ENCODE data around the gene C10orf95.
"Not testable (repeated sequence)": the region's sequence is repeated elsewhere in the genome, so short reads cannot be mapped to it uniquely, and the experiment has no call there.

Gene C10orf95

DNA sequence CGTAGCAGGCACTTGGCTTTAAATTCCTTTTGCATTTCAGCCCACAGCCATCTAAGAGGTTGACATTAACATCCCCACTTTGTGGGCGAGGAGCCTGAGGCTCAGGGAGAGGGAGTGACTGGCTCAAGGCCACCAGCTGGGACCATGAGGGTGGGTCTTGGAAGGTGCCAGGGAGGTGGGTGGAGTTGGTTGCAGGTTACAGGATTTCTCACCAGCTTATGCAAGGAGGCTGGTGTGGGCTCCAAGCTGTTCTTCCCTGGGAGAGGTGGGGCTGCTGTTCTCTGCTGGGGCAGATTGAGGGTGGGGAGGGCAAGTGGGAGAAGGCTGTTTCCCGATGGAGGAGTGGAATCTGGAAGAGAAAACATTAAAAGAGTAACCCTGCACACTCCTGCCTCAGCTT is 14.1 kb upstream of the C10orf95 start:
- DNase-seq = no peak
- ATAC-seq = no peak

- DNase-seq (no peak), ATAC-seq (no peak)
These were observed 12.6 kb upstream of the C10orf95 start for GRCh38 chr10:102463983-102464382.

- ATAC-seq (no peak), DNase-seq (no peak)
These were observed 11.2 kb upstream of the C10orf95 start for GRCh38 chr10:102462512-102463054.

- ATAC-seq (peak; percentile 92), DNase-seq (peak; percentile 97)
These were observed 10.1 kb upstream of the C10orf95 start for GRCh38 chr10:102461187-102462054.

- DNase-seq = no peak
- ATAC-seq = peak; percentile 34
These were observed 9.5 kb upstream of the C10orf95 start for GRCh38 chr10:102460836-102461186.

GRCh38 chr10:102458656-102459055 is 7.3 kb upstream of the C10orf95 start:
- no peak for ATAC-seq
- DNase-seq = no peak

DNA sequence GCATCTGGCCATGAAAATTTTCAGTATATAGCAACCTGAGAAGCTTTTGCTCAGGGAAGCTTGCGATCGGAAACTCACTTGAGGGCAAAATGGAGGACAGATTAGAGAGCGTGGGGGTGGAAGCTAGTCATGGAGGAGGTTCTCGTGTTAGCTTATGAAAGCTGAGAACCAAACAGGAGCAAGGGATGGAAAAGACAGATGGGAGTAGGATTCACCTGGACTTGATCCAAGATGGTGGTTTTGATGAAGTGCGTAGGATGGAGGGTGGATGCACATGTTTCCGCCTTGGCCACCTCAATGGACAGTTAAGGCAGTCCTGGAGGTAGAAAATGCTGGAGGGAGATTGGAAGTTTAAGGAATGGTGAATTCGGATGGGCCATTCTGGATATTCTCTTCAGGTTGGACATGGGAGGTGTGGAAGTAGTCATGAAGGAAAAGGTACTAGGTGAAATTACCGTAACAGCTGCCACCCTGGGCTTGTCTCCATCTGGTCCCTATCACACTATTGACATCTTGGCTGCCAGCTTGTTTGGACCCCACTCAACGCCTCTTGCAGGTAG is 6.3 kb upstream of the C10orf95 start:
- ATAC-seq = no peak
- DNase-seq = no peak

- DNase-seq = no peak
- no peak for ATAC-seq
These were observed 4.6 kb upstream of the C10orf95 start for GRCh38 chr10:102455893-102456471.

DNA sequence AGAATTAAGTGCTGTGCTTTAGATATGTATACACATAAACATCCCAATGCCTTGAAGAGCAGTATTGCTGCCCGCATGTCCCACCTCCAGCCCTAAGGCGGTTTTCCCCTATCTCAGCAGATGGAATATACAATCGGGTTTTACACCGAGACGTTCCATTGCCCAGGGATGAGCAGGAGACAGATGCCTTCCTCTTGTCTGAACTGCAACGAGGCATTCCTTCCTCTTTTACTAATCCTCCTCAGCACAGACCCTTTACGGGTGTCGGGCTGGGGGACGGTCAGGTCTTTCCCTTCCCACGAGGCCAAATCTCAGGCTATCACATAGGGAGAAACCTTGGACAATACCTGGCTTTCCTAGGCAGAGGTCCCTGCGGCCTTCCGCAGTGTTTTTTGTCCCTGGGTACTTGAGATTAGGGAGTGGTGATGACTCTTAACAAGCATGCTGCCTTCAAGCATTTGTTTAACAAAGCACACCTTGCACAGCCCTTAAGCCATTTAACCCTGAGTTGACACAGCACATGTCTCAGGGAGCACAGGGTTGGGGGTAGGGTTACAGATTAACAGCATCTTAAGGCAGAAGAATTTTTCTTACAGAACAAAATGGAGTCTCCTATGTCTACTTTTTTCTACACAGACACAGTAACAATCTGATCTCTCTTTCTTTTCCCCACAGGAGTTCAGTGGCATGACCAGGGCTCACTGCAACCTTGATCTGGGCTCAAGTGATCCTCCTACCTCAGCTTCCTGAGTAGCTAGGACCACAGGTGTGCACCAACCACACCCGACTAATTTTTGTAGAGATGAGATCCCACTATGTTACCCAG is 3.5 kb upstream of the C10orf95 start:
- ATAC-seq, DNase-seq: not testable (repeated sequence)

DNA sequence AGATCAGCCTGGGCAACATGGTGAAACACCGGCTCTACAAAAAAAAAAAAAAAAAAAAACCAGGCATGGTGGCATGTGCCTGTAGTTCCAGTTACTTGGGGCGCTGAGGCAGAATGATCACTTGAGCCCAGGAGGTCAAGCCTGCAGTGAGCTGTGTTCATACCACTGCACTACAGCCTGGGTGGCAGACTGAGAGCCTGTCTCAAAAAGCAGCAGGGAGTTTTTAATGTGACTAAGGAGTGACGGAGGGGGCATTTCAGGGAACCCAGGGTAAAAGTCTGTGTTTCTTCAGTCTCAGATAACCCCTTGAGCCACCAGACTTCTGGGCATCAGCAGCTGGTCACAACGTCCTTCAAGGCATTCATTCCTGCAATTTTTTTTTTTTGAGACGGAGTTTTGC is 2.2 kb upstream of the C10orf95 start:
- no peak for ATAC-seq
- DNase-seq = no peak

GRCh38 chr10:102452672-102453340 is 1.5 kb upstream of the C10orf95 start:
- peak; percentile 83 for ATAC-seq
- peak; percentile 83 for DNase-seq

DNA sequence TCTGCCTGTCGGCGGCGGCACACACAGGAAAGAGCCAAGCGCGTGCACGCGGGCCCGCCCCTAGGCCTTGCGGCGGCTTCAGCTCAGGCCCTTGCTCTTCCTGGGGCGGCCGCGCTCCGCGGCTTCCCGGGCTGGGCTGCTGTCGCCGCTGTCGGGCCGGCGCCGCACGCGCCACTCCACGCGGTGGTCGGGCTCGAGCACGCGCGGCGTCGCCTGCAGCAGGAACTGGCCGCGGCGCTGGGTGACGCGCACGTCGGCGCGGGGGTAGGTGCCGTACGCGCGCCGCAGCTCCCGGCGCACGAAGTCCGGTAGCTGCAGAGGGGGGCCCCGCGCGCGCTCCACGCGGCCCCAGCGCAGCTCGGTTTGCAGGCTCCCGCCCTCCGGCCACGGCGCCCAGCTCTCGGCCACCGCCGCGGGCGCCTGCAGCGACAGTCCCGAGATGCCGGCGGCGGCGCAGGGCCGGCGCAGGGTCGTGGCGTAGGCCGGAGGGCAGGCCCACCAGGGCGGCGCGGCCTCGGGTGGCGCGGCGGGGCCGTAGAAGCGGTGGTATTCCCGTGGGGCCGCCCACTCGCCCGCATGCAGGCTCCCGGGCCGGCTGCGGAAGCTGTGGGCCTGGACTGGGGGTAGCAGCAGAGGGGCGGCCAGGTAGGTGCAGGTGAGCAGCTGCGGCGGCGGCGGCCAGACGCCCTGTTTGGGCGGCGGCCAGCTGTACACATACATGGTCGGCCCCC is 804 bp downstream of the C10orf95 start:
- DNase-seq (peak; percentile 87), ATAC-seq (peak; percentile 76)

DNA sequence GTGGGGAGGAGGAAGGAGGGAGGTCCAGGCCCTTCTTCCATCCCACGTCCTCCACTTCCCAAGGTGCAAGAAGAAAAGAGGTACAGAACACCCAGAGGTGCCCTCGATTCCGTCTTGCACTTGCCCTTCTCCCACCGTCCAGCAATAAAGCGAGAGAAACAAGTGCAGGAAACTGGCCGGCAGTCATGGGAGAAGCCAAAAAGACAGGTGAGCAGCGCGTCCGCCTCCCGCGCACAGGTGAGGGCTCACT is 1.3 kb downstream of the C10orf95 start:
- DNase-seq (no peak), ATAC-seq (no peak)

DNA sequence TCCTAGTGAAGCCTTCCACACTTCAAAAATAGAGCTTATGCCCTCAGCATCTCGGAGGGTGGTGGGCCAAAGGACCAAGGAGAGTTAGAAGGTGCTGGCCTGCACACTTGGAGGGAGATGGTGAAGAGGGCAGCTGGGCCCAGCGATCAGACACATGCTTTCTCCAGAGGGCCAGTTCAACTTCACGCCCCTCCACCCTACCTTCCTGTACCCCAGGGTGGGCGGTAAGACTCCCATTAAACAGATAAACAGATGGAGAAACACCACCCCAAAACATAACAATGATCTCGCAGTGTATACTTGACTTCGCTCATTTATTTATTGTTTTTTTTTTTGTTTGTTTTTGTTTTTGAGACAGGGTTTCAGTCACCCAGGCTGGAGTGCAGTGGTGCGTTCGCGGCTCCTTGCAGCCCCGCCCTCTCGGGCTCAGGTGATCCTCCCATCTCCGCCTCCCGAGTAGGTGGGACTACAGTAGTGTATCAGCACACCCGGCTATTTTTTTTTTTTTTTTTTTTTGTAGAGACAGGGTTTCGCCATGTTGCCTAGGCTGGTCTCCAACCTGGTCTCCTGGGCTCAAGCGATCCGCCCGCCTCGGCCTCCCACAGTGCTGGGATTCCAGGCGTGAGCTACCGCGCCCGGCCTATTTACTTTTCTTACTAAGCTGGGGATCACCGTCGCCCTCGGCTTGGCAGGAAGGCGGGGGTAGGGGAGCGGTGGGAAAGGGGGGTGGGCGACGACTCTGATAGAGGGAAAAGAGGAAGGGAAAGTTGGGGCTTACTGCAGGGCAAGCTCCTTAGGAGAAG is 1.8 kb downstream of the C10orf95 start:
- DNase-seq (peak; percentile 86), ATAC-seq (peak; percentile 51)

DNA sequence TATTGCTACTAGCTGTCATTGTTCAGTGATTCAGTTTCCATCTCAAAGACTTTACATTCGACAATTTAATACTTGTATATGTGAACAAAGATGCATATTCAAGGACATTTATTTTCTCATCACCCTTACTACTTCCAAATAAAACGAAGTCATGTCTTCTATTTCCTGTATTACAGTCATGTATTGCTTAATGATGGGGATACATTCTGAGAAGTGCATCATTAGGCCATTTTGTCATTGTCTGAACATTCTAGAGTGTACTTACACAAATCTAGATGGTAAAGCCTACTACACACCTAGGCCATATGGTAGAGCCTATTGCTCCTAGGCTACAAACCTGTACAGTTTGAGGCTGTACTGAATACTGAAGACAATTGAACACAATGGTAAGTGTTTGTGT is 6.5 kb downstream of the C10orf95 start:
- no peak for ATAC-seq
- no peak for DNase-seq

DNA sequence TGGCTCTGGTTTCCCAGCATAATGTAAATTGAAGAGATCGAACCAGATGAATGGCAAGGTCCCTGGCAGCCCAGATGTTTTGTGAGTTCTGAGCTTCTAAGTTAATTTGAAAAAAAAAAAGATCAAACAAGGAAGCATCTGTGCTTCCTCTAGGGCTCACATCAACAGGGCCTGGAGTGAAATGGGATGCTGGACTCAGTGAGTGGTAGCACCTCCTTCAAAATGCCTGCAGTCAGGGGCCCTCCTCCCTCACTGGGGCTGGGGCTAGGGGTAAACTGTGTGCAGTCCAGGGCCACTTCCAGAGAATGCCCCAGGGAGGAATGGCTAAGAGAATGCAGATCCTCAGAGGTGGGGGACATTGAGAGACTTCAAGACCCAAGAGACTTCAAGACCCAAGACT is 13.0 kb downstream of the C10orf95 start:
- ATAC-seq (no peak), DNase-seq (no peak)

- DNase-seq (no peak), ATAC-seq (no peak)
These were observed 13.8 kb downstream of the C10orf95 start for GRCh38 chr10:102437515-102437914.

DNA sequence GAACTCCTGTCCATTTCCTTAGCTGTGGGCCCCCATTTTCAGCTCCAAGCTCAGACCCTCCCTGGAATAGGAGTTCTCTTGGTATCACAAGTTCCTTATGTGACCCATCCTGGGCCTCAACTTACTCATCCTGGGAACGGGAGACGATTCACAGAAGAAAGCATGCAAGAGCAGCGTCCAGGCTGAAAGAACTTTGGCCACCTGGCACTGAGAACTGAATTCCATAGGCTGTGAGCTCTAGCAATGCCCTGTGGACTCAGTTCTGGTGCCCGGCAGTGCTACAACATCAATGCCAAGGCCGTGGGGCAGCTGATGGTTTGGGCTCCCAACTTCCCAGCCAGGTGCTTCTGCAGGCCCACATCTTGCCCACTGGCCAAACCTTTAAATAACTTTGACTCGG is 15.0 kb downstream of the C10orf95 start:
- ATAC-seq = no peak
- no peak for DNase-seq

- ATAC-seq (peak; percentile 25), DNase-seq (peak; percentile 68)
These were observed 15.7 kb downstream of the C10orf95 start for GRCh38 chr10:102435529-102436233.

DNA sequence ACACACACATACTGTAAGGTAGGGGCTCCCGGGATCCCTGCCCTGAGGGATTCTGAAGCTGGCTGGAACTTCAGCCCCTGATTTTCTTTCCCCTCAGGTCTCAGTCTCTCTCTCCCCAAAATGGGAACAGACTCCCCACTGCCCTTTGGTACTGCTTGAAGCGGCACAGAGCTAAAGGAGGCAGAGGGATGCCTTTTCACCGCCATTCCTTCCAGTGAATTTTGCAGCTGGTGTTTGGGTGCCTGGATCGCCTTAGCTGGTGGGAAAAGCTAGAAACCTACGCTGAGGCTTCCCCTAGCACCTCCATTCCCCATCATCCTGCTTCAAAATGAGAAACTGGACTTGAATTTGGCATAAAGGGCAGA is 16.2 kb downstream of the C10orf95 start:
- no peak for ATAC-seq
- no peak for DNase-seq
